T-helper 1 cell treated with Interleukin-12 subunit alpha and Interleukin-12 subunit beta and Interleukin-4 antibody, amounts not matched to agents 30 μg/mL and 1 μg/mL, for 36 hours (primary cell): ENCODE measurements around the gene DNMT1.

Experiments
- H3K27ac Mint-ChIP-seq: one replicate; pipeline ENCODE4 v1.8.0; 2021; ENCODE audit warnings: mild to moderate bottlenecking, mixed read lengths
- H3K27me3 Mint-ChIP-seq: one replicate; pipeline ENCODE4 v1.8.0; 2021; ENCODE audit warnings: low read depth, mixed read lengths
- H3K36me3 Mint-ChIP-seq: one replicate; pipeline ENCODE4 v1.8.0; 2021; ENCODE audit warnings: low read depth, mixed read lengths
- H3K4me1 Mint-ChIP-seq: one replicate; pipeline ENCODE4 v1.8.0; 2021; ENCODE audit warnings: low read depth, mixed read lengths
- H3K4me3 Mint-ChIP-seq: one replicate; pipeline ENCODE4 v1.8.0; 2021; ENCODE audit warnings: mild to moderate bottlenecking, moderate library complexity, mixed read lengths
- H3K9me3 Mint-ChIP-seq: one replicate; pipeline ENCODE4 v1.8.0; 2021; ENCODE audit warnings: mixed read lengths

DNMT1 gene

GRCh38 chr19:10149427-10149826 lies 45.3 kb downstream of the DNMT1 start:
- Mint-ChIP-seq H3K4me3 (no peak overlapping the region), H3K27me3 (no peaks in the 10 kb centered on the region), H3K27ac (no peak overlapping the region), H3K9me3 (no peaks in the 10 kb centered on the region), H3K4me1 (peaks cover 7% of the 10 kb centered on the region), H3K36me3 (peaks cover 54% of the 10 kb centered on the region)

- H3K36me3 Mint-ChIP-seq = peaks cover 50% of the 10 kb centered on the region
- H3K9me3 Mint-ChIP-seq = no peaks in the 10 kb centered on the region
- no peak overlapping the region for H3K27ac Mint-ChIP-seq
- no peak overlapping the region for H3K4me3 Mint-ChIP-seq
- H3K27me3 Mint-ChIP-seq = no peaks in the 10 kb centered on the region
- H3K4me1 Mint-ChIP-seq = peaks cover 19% of the 10 kb centered on the region
Observed at GRCh38 chr19:10146142-10146541, 48.6 kb downstream of the DNMT1 start.

DNA sequence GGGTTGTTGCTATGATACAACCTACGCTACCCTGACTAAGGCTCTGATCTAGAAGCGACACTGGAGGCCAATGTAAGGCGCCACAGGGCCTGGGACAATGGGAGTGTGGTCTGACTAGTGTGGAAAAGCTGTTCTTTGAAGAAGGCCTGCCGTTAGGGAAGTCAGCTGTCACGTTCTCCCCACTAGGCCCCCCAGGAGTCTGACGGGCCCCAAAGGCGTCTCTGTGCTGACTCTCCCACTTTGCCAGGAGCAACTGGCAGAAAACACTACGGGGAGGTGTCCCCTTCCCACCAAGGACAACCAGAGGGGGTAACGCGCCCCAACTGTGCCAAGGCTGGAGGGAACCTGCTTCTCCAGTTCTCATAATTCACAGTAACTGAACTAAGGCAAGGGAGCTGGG lies 49.7 kb downstream of the DNMT1 start:
- no peaks in the 10 kb centered on the region for H3K9me3 Mint-ChIP-seq
- peaks cover 19% of the 10 kb centered on the region for H3K4me1 Mint-ChIP-seq
- H3K27ac Mint-ChIP-seq = no peak overlapping the region
- H3K4me3 Mint-ChIP-seq = no peak overlapping the region
- H3K27me3 Mint-ChIP-seq = no peaks in the 10 kb centered on the region
- H3K36me3 Mint-ChIP-seq = peaks cover 47% of the 10 kb centered on the region

GRCh38 chr19:10144361-10144760 lies 50.4 kb downstream of the DNMT1 start:
- H3K4me3 Mint-ChIP-seq = no peak overlapping the region

GRCh38 chr19:10143681-10144080 lies 51.1 kb downstream of the DNMT1 start:
- no peaks in the 10 kb centered on the region for H3K27me3 Mint-ChIP-seq
- peak overlapping the region; percentile 74 for H3K27ac Mint-ChIP-seq
- peaks cover 19% of the 10 kb centered on the region for H3K4me1 Mint-ChIP-seq
- no peak overlapping the region for H3K4me3 Mint-ChIP-seq
- H3K9me3 Mint-ChIP-seq = no peaks in the 10 kb centered on the region
- peaks cover 47% of the 10 kb centered on the region for H3K36me3 Mint-ChIP-seq

More at GRCh38 chr19:10144361-10144760, 50.4 kb downstream of the DNMT1 start:
- H3K4me1 Mint-ChIP-seq = peaks cover 19% of the 10 kb centered on the region
- peaks cover 42% of the 10 kb centered on the region for H3K36me3 Mint-ChIP-seq
- H3K27ac Mint-ChIP-seq = peak overlapping the region; percentile 57
- H3K27me3 Mint-ChIP-seq = no peaks in the 10 kb centered on the region
- H3K9me3 Mint-ChIP-seq = no peaks in the 10 kb centered on the region

DNA sequence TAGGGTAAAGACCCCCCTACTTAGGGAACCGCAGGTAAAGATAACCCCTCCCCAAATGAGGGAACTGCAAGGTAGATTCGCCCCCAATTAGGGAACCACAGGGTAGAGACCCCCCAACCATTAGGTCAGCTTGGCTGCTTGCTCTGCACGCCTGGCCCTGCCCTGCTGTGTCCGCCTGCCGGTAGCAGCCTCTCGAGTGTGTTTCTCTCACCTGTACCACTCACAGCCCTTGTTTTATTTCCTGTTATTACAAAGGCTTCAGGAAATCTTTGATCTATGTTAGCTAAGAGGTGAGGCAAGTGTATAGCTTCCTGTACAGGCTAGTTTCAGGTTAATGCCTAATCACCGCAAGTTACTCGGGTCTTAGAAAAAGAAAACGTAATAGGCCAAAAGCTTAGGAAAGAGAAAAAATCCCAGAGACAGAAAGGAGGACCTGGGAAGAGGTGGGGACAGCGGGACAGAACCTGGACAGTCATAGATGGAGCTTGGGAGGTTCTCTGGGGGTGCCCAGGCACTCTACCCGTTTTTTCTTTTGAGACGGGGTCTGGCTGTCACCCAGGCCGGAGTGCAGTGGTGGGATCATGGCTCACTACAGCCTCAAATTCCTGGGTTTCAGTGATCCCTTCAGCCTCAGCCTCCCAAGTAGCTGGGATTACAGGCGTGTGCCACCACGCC lies 51.9 kb downstream of the DNMT1 start:
- peak overlapping the region; percentile 98 for H3K27ac Mint-ChIP-seq
- H3K4me3 Mint-ChIP-seq = peak overlapping the region; percentile 66
- peaks cover 19% of the 10 kb centered on the region for H3K4me1 Mint-ChIP-seq
- H3K27me3 Mint-ChIP-seq = no peaks in the 10 kb centered on the region
- H3K9me3 Mint-ChIP-seq = no peaks in the 10 kb centered on the region
- H3K36me3 Mint-ChIP-seq = peaks cover 43% of the 10 kb centered on the region

GRCh38 chr19:10141973-10142372 lies 52.8 kb downstream of the DNMT1 start:
- Mint-ChIP-seq H3K9me3 (no peaks in the 10 kb centered on the region), H3K4me1 (peaks cover 19% of the 10 kb centered on the region), H3K27ac (peak overlapping the region; percentile 98), H3K36me3 (peaks cover 44% of the 10 kb centered on the region), H3K27me3 (no peaks in the 10 kb centered on the region), H3K4me3 (no peak overlapping the region)

DNA sequence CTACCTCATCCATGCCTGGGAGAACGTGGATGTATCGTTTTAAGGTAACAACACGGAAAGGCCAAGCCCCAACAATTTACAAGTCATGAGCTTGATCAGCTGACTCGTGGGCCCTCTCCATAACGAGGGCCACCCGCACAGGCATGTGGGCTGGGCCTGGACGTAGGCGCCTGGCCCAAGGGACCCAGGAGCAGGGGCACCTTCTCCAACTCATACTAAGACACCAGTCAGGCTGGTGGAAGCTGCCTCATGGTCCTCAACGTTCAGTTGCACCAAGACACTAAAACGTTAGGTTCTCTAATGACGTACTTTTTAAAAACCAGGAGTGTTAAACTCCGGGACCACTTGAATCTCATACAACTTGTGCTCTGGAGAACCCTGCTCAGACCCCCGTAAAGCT lies 53.3 kb downstream of the DNMT1 start:
- Mint-ChIP-seq H3K27me3 (no peaks in the 10 kb centered on the region), H3K36me3 (peaks cover 45% of the 10 kb centered on the region), H3K4me1 (peaks cover 19% of the 10 kb centered on the region), H3K4me3 (no peak overlapping the region), H3K9me3 (no peaks in the 10 kb centered on the region), H3K27ac (no peak overlapping the region)

- Mint-ChIP-seq H3K4me3 (no peak overlapping the region), H3K27ac (no peak overlapping the region), H3K27me3 (no peaks in the 10 kb centered on the region), H3K9me3 (no peaks in the 10 kb centered on the region), H3K4me1 (peaks cover 13% of the 10 kb centered on the region), H3K36me3 (peaks cover 33% of the 10 kb centered on the region)
Observed at GRCh38 chr19:10139952-10140351, 54.8 kb downstream of the DNMT1 start.

GRCh38 chr19:10138879-10139795 lies 55.6 kb downstream of the DNMT1 start:
- peaks cover 31% of the 10 kb centered on the region for H3K36me3 Mint-ChIP-seq

GRCh38 chr19:10137751-10138682 lies 56.7 kb downstream of the DNMT1 start:
- Mint-ChIP-seq H3K4me1 (peaks cover 6% of the 10 kb centered on the region), H3K27me3 (no peaks in the 10 kb centered on the region), H3K9me3 (no peaks in the 10 kb centered on the region), H3K4me3 (no peak overlapping the region), H3K27ac (no peak overlapping the region), H3K36me3 (peaks cover 32% of the 10 kb centered on the region)

More at GRCh38 chr19:10138879-10139795, 55.6 kb downstream of the DNMT1 start:
- H3K27ac Mint-ChIP-seq = no peak overlapping the region
- no peaks in the 10 kb centered on the region for H3K27me3 Mint-ChIP-seq
- no peak overlapping the region for H3K4me3 Mint-ChIP-seq
- H3K4me1 Mint-ChIP-seq = peaks cover 11% of the 10 kb centered on the region
- H3K9me3 Mint-ChIP-seq = no peaks in the 10 kb centered on the region

GRCh38 chr19:10136936-10137335 lies 57.8 kb downstream of the DNMT1 start:
- Mint-ChIP-seq H3K4me3 (no peak overlapping the region), H3K27me3 (no peaks in the 10 kb centered on the region), H3K36me3 (peaks cover 30% of the 10 kb centered on the region), H3K4me1 (no peaks in the 10 kb centered on the region), H3K9me3 (no peaks in the 10 kb centered on the region), H3K27ac (no peak overlapping the region)

GRCh38 chr19:10135551-10136334 lies 59.0 kb downstream of the DNMT1 start:
- Mint-ChIP-seq H3K9me3 (no peaks in the 10 kb centered on the region), H3K27me3 (no peaks in the 10 kb centered on the region), H3K27ac (no peak overlapping the region), H3K4me1 (no peaks in the 10 kb centered on the region), H3K4me3 (no peak overlapping the region), H3K36me3 (peaks cover 28% of the 10 kb centered on the region)
